Fibroblast of skin of right quadriceps (primary cell): ENCODE results near the gene FAM234A.
"Not testable (repeated sequence)": the region's sequence is repeated elsewhere in the genome, so short reads cannot be mapped to it uniquely, and the experiment has no call there.

ENCODE experiments used
- DNase-seq: peaks from one replicate; pipeline ENCODE4 v3.0.0-alpha.2; 2013

Gene FAM234A

GRCh38 chr16:266258-267164 is 31.9 kb downstream of the FAM234A start:
- no peak for DNase-seq

DNA sequence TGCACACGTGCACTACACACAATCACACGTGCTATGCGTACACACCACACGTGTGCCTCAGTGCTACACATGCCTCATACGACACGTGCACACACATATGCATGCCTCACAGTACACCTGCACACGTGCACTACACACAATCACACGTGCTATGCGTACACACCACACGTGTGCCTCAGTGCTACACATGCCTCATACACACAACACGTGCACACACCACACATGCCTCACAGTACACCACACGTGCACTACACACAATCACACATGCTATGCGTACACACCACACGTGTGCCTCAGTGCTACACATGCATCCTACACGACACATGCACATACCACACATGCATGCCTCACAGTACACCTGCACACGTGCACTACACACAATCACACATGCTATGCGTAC is 32.9 kb downstream of the FAM234A start:
- DNase-seq = not testable (repeated sequence)

GRCh38 chr16:268141-269053 is 33.8 kb downstream of the FAM234A start:
- DNase-seq = no peak

DNA sequence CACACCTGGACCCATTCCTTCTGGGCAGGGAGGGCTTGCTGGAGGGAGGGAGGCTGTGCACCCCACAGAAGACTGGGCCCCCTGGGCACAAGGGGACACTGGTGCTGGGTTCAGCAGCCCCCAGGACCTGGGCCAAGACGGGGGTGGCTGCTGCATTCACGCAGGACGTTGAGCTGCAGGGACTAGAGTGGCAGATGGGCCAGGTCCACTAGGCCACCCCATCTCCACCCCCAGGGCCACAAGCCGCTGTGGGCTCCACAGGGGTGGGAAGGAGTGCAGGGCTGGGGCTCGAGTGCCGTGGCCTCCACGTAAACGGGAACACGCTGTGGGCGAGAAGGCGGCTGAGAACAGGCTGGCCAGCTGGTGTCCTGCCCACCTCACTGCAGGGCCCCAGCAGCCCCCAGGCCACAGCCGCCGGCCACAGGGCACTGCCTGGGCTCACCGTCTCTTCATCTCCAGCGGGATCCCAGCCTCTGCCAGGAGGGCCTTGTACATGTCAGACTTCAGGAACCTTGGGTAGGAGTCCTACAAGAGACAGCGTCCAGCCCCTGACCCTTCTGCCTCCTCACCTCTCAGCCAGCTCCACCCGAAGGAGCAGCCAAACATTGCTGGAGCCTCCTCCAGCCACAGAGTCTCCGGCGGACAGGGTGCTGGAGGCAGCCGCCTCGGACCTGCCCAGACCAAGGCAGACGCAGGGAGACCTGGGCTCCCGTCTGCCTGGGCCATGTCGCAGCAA is 34.6 kb downstream of the FAM234A start:
- no peak for DNase-seq

GRCh38 chr16:270381-271255 is 36.0 kb downstream of the FAM234A start:
- no peak for DNase-seq

DNA sequence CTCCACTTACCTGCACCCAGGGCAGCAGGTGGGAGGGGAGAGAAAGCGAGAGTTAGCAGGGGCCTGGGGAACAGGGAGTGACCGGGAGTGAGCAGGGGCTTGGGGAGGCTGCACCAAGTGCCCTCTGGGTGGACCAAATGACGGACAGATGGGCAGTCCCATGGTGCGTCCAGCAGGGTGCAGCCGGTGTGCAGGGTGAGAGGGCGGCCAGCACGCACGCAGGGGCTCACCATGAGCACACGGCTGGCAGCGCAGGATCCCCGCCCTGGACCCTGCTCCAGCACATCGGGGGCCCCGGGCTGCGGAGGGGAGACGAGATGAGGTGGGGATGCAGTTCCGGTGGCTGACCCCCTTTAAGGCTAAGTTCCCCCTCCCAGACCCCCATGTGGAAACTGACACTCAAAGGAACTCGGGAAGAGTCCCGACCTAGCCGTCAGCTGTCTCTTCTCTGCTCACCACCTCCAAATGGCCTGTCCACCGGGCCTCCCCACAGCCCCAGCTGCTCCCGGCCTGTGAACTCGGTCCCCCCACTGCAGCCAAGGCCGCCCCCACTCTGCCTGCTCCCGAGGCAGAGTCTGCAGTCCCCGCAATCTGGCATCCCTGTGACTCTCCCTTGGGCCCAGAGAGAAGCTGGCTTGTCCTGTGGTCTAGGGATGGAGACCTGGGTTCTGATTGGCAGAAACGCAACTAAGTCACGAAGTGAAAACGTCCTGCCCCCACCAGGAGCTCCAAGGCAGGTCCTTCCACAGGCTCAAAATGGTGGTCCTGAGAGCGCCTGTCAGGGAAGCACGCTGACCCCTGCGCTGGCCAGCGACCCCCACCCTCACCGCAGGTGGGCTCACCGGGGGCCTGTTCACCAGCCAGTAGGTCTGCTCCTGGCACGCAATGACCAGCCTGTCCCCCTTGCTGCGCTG is 38.3 kb downstream of the FAM234A start:
- DNase-seq = no peak

GRCh38 chr16:273547-274421 is 39.2 kb downstream of the FAM234A start:
- no peak for DNase-seq

DNA sequence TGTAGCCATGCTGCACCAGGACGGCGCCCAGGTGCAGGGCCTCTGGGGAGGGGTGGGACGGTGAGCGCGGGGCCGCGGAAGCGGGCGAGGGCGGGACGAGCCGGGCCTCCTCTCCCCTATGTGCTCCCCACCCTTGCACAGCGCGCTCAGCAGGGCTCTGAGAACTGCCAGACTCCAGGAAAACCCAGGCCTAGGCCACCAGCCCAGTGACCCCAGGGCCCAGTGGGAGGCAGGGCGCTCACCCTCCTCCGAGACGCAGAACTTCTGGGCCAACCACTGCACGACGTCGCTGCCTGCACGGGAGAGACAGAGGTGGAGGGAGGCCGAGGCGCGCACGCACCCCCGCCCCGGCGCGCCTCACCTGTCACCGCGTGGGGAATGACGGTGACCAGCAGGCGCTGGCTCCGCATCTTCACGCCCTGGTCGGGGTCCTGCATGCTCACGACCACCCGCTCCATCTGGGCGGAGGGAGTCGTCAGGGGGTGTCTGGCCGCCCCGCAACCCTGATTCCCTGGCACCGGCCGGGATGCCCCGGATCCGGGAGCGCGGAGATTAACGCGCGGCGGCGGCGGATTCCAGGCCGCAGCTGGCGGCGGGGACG is 40.5 kb downstream of the FAM234A start:
- no peak for DNase-seq

DNA sequence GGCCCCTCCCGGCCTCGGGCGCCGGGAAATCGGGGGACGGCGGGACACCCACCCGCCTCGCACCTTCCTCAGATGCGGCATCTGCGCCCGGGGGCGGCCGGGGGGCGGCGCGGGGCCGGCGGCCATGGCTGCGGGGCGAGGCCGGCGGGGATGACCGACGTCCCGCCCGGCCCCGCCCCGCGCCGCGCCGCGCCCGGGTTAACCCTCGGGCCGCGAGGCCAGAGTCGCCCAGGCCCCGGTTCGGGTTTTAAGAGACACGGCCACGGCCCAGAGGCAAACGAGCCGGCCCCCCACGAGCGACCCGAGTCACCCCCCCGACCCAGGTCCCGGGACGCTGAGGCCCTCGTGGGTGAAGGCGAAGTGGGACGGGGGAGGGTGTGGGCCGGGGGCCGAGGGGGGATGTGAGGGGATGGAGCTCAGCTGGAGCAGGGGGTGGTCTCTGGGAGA is 41.2 kb downstream of the FAM234A start, which contains the start of gene RGS11:
TSS of gene RGS11 (minus strand) at position 159 of the 447 bp plus-strand sequence. CDS start at position 126, 33 bp downstream.
- DNase-seq = no peak

GRCh38 chr16:276426-277077 is 41.9 kb downstream of the FAM234A start:
- no peak for DNase-seq

DNA sequence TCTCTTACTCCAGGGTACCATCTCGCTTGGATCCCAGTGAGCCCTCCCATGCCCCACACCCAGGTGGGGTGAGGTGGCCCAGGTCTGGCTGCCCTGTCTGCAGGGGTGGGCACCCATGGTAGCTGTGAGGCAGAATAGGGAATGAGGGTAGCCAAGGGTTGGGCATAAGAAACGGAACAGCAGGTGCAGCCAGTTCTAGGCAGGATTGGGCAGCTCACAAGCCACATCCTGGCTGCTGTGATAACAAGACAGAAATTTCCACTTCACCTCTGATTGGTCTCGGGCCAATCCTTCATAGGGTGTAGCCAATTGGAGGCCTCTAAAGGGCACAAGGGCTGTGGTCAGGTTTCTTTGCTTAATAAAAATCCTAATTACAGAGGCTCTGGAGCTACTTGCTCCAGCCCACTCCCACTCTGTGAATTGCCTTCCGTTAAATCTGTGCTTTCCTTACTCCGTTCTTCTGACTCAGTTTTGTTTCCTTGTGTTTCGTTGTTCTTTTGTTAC is 44.3 kb downstream of the FAM234A start:
- DNase-seq = no peak

- DNase-seq = no peak
Observed at GRCh38 chr16:279531-279930, 44.9 kb downstream of the FAM234A start.

DNA sequence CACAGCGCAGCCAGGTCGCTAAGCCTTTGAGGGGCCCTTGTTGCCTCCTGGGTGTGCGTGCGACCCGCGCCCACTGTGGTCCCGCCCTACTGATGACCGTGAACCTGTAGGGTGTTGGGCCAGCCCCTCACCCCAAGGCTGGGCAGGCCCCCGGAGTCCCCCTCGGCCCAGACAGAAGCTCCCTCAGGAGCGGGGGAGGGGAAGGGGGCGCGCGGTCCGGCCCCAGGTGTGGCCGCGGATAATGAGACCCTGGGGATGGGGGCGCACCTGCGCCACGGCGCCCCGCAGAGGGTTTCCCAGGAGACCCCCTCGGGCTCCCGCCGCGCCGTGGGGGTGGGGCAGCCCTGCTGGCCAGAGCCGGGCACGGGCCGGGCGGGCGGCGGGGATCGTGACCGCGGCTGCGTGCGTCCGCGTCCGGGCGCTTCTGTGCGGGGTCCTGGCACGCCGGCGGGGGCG is 45.4 kb downstream of the FAM234A start:
- DNase-seq = no peak

- DNase-seq = no peak
Observed at GRCh38 chr16:280552-280951, 45.9 kb downstream of the FAM234A start, which contains the start of gene ARHGDIG. ARHGDIG (plus strand) TSS chr16:280591; CDS start chr16:280681, 90 bp downstream.

GRCh38 chr16:280991-281659 is 46.5 kb downstream of the FAM234A start:
- DNase-seq = no peak

GRCh38 chr16:281660-282255 is 47.1 kb downstream of the FAM234A start:
- DNase-seq = no peak

DNA sequence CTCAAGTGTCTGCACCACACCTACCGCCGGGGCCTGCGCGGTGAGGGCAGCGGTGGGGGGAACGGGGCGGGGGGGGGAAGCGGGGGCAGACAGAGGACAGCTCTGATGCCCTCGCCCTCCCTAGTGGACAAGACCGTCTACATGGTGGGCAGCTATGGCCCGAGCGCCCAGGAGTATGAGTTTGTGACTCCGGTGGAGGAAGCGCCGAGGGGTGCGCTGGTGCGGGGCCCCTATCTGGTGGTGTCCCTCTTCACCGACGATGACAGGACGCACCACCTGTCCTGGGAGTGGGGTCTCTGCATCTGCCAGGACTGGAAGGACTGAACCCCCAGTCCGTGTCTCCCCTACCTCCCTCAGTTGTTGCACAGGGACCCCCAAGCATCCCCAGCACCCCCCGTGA is 47.9 kb downstream of the FAM234A start:
- no peak for DNase-seq
